Right renal cortex interstitium (tissue), 3 donors: ENCODE results near the gene ZNF107. TPM values are rescaled to one million over a fixed set of nuclear protein-coding genes. Genes with fewer than 3 reads are reported as not detected.
"Not testable (repeated sequence)": the region's sequence is repeated elsewhere in the genome, so short reads cannot be mapped to it uniquely, and the experiment has no call there.

Experiments used
- DNase-seq, 3 donors: peaks; one replicate each; pipeline ENCODE4 v3.0.0-alpha.2; 2013; ENCODE audit warnings: low read depth in 3 of 3, low spot score in 2 of 3
- polyA plus RNA-seq, 3 donors: library from polyadenylated mRNA; unstranded; fragments of 120-200 nt; gene quantifications; one replicate each; pipeline ENCODE4 v1.2.1, GENCODE V29; 2013; ENCODE audit not compliant: insufficient read length in 3 of 3

The ZNF107 gene
- polyA plus RNA-seq, 3 donors, result 10.1 to 13.9 (median 11.3) TPM

DNA sequence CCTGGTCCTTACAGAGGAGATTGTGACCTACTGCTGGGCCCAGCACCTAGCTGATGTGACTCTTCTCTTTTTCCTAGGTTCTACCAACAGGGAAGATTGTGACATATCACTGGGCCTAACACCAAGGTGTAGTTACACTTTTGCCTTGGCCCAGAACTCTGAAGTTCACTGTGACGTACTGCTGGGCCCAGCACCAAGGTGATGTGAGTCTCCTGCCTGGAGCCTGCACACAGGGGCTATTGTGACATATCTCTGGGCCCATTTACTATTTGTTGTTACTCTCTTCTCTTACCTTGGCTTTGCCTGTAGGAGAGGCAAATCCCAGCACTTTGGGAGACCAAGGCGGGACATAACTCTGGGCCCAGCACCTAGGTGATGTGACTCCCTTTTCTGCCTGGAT, 23.1 kb upstream of the ZNF107 start:
- no peak for DNase-seq

GRCh38 chr7:64643566-64643965, 22.4 kb upstream of the ZNF107 start:
- DNase-seq, result no peak

GRCh38 chr7:64651203-64651602, 14.7 kb upstream of the ZNF107 start:
- no peak for DNase-seq

DNA sequence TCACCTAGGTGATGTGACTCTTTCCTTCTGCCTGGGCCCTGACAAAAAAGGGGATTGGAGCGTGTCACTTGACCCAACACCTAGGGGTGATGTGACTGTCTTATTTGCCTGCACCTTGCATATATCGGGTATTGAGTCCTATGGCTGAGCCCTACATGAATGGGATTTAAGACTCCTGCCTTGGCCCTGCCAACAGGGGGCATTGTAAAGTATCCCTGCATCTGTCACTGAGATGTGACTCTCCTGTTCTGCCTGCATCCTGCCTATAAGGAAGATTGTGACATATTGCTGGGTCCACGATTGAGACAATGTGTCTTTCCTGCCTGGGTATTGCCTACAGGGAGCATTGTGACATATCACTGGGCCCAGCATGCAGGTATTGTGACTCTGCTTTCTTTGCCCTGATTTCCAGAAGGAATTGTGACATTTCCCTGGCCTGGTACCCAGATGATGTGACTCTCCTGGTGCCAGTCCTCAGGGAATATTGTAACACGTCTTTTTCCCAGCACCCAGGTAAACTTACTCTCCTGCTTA, 14.2 kb upstream of the ZNF107 start:
- no peak for DNase-seq

- DNase-seq, result no peak
Observed at GRCh38 chr7:64653721-64654401, 12.1 kb upstream of the ZNF107 start.

DNA sequence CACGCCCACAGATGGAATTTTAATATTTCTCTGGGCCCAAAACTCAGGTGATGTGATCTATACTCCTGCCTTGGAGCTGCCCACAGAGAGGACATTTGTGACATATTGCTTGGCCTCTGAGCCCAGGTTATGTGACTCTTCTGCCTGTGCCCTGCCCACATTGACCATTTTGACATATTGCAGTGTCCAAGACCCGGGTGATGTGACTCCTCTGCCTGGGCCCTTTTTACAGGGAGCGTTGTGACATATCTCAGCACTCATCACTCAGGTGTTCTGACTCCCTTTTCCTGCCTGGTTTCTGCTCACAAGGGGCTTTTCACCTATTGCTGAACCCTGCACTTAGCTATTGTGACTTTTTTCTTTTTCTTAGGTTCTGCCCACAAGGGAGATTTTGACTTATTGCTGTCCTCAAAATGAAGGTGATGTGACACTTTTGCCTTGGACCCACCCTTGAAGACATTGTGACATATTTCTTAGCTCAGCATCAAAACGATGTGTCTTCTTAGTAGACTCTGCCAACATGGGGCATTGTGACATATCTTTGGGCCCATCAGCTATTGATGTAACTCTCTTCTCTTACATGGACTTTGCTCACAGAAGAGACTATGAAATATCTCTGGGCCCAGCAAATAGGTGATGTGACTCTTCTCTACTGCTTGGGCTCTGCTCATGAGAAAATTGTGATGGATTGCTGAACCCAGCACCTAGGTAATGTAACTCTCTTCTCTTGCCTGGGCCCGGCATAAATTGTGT, 11.0 kb upstream of the ZNF107 start:
- no peak for DNase-seq

- no peak for DNase-seq
Observed at GRCh38 chr7:64655811-64656210, 10.1 kb upstream of the ZNF107 start.

- no peak for DNase-seq
Observed at GRCh38 chr7:64656489-64656888, 9.4 kb upstream of the ZNF107 start.

GRCh38 chr7:64662091-64662490, 3.8 kb upstream of the ZNF107 start:
- not testable (repeated sequence) for DNase-seq

DNA sequence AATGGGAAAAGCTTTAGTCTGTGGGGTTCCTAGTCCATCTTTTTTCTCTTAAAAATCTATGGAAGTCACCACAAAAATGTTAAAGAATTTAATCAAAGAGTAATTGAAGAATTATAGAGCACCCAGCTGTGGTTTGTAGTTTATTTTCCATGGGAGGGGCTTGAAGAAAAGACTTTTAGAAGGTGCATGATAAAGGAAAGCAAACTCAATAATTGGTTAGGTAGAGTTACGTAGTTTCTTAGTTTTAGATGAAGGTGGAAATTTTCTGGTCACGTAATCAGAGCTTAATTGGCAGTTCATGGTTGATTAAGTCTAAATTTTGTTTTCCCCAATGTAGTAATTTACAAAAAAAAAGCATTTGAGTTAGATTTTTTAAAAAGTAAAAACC, 724 bp downstream of the ZNF107 start:
- no peak for DNase-seq

DNA sequence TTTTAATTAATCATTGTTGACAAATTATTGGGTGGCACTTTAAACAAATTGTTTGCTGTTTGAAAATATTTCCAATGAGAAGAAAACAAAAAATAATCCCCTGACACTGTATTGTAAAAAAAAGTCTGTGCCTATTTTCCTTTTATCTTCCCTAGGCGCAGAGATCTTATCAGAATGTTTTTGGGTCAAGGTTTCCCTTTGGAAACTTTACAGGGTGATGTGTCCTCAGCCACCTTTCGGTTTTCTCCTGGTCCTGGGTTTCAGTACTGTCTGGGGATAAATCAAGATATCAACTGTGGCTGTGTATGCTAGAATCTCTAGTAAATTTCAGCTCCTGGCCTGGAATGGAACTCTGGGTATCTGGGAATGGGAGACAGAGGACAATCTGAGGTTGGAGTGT, 1.4 kb downstream of the ZNF107 start:
- DNase-seq, result no peak

DNA sequence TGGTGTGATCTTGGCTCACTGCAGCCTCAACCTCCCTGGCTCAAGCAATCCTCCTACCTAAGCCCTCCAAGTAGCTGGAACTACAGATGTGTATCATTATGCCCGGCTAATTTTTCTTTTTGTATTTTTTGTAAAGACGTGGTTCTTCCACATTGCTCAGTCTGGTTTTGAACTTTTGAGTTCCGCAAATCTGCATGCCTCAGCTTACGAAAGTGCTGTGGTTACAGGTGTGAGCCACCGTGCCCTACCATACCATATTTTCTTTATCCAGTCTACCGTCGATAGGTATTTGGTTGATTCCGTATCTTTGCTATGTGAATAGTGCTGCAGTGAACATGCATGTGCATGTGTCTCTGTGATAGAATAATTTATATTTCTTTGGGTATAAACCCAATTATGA, 6.5 kb downstream of the ZNF107 start:
- no peak for DNase-seq

DNA sequence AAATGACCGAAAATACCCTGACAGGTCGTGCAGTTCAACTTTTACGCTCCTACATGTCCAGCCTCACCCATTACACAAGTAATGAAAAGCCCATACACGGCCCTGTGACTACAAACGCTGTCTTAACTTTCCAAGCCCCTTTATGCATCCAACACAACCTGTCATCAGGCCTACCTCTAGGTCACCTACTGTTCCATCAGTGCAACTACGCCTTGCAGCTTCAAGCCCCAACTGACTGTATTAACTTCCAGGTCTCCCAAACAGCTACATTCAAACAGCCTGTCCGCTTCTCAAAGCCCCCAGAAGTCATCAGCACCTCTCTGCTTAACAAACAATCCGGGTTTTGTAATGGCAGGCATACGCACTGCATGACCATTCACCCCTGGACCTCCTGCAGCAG, 19.2 kb downstream of the ZNF107 start:
- DNase-seq, result no peak

DNA sequence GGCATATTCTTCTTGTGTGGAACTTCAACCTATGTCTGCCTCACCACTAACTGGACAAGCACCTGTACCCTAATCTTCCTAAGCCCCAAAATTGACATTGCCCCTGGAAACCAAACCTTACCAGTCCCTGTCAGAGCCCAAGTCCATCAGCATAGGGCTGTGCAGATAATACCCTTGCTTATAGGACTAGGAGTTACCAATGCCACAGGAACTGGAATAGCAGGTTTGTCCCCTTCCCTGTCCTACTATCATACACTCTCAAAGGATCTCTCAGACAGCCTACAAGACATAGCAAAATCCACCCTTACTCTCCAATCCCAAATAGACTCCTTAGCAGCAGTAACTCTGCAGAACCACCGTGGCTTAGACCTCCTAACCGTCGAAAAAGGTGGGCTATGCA, 19.8 kb downstream of the ZNF107 start:
- no peak for DNase-seq

GRCh38 chr7:64686493-64687184, 20.7 kb downstream of the ZNF107 start:
- no peak for DNase-seq

DNA sequence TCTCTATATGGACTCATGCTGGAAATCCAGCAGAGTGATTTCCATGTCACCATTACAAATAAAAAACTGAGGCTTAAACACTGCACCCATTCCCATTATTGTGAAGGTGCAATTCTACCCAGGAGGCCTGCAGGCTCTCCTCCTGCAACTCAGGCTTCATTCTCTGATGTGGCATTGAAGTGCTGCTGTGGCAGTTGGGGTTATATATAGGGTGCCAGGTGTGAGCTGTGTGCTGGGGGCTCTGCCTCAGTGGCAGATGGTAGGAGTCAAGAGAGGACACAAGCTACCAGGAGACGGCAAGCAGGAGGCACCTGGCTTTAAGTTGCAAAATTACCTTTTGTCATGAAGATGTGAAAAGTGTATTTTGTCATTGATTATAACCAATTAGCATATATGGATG, 21.3 kb downstream of the ZNF107 start:
- no peak for DNase-seq

GRCh38 chr7:64688988-64689387, 23.1 kb downstream of the ZNF107 start:
- DNase-seq, result no peak

DNA sequence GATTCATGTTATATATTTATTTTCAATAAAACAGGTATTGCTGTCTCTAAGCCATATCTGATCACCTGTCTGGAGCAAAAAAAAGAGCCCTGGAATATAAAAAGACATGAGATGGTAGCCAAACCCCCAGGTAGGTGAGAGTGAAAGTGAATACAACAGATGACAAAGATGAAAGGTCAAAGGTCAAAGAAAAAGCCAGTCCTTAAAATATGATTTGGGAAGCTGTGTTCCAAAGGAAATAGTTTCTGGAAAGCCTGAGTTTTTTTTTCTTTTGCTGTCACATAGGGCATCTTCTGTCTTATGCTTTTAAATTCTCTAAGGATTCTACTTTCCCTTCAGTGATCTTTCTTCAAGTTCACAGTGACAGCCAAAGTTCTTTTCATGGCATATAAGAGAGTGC, 25.9 kb downstream of the ZNF107 start:
- no peak for DNase-seq

DNA sequence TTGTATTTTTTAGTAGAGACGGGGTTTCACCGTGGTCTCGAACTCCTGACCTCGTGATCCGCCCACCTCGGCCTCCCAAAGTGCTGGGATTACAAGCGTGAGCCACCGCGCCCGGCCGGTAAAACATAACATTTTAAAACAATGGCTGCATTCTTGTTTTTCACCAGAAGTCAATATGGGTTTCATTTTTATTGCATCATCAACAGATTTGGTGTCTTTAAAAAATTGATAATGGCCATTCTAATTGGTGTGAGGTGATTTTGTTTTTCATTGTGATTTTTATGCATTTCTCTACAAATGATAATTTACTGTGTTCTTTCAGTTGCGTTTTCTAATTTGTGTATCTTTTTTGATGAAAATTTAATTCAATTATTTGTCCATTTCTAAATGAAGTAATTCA, 31.9 kb downstream of the ZNF107 start:
- not testable (repeated sequence) for DNase-seq

GRCh38 chr7:64706625-64707292, 40.8 kb downstream of the ZNF107 start:
- no peak for DNase-seq

DNA sequence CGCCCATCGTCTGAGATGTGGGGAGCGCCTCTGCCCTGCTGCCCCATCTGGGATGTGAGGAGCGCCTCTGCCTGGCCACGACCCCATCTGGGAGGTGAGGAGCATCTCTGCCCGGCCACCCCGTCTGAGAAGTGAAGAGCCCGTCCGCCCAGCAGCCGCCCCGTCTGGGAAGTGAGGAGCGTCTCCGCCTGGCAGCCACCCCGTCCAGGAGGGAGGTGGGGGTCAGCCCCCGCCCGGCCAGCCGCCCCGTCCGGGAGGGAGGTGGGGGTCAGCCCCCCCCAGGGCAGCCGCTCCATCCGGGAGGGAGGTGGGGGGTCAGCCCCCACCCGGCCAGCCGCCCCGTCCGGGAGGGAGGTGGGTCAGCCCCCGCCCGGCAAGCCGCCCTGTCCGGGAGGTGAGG, 52.0 kb downstream of the ZNF107 start:
- DNase-seq, result not testable (repeated sequence)
